OCI-LY1 (cell line): ENCODE results near the gene FUBP3.

ENCODE experiments used
- H2AFZ ChIP-seq: fragments of 200-600 bp; sonication (generic), shearing (Covaris generic); 2 replicates; pipeline ENCODE4 v1.6.0; 2014; ENCODE audit warnings: antibody characterized with exemption, mild to moderate bottlenecking, low read length
- H3F3A ChIP-seq: fragments of 200-600 bp; sonication (generic), shearing (Covaris generic); 2 replicates; pipeline ENCODE4 v1.6.0; 2014; ENCODE audit warnings: mild to moderate bottlenecking, antibody characterized with exemption, low read length, moderate library complexity; ENCODE audit not compliant: insufficient read depth
- H3K27ac ChIP-seq: fragments of 200-600 bp; sonication (generic); 2 replicates; pipeline ENCODE4 v1.5.1; 2014; ENCODE audit warnings: low read length, mixed run types, mild to moderate bottlenecking, low read depth; ENCODE audit not compliant: poor library complexity, severe bottlenecking
- H3K27me3 ChIP-seq: fragments of 200-600 bp; sonication (generic); 2 replicates; pipeline ENCODE4 v1.6.0; 2014; ENCODE audit warnings: antibody characterized with exemption, mild to moderate bottlenecking, low read length, moderate library complexity; ENCODE audit not compliant: insufficient read depth
- H3K36me3 ChIP-seq: fragments of 200-600 bp; sonication (generic); 2 replicates; pipeline ENCODE4 v1.6.1; 2014; ENCODE audit warnings: mild to moderate bottlenecking, antibody characterized with exemption, low read length, moderate library complexity, mixed read lengths; ENCODE audit not compliant: insufficient read depth
- H3K4me1 ChIP-seq: fragments of 200-600 bp; sonication (generic); 2 replicates; pipeline ENCODE4 v1.5.1; 2014; ENCODE audit warnings: mild to moderate bottlenecking, low read length, moderate library complexity; ENCODE audit not compliant: insufficient read depth, severe bottlenecking
- H3K4me2 ChIP-seq: fragments of 200-600 bp; sonication (generic), shearing (Covaris generic); 2 replicates; pipeline ENCODE4 v1.6.1; 2014; ENCODE audit warnings: low read length
- H3K4me3 ChIP-seq: fragments of 200-600 bp; sonication (generic); 2 replicates; pipeline ENCODE4 v1.5.1; 2014; ENCODE audit warnings: low read length, low read depth, mild to moderate bottlenecking, mixed read lengths; ENCODE audit not compliant: poor library complexity, severe bottlenecking
- H3K79me2 ChIP-seq: fragments of 200-600 bp; shearing (Covaris generic); 2 replicates; pipeline ENCODE4 v1.6.1; 2016; ENCODE audit warnings: mixed run types, low read length, mixed read lengths; ENCODE audit not compliant: insufficient read depth
- H3K9ac ChIP-seq: fragments of 200-600 bp; sonication (generic), shearing (Covaris generic); 2 replicates; pipeline ENCODE4 v1.6.1; 2014; ENCODE audit warnings: mild to moderate bottlenecking, low read length, mixed read lengths
- H3K9me2 ChIP-seq: fragments of 200-600 bp; sonication (generic), shearing (Covaris generic); 2 replicates; pipeline ENCODE4 v1.6.1; 2014; ENCODE audit warnings: low read depth, mild to moderate bottlenecking, low read length, mixed read lengths
- H3K9me3 ChIP-seq: fragments of 200-600 bp; shearing (Covaris generic); 2 replicates; pipeline ENCODE4 v1.6.1; 2014; ENCODE audit warnings: low read length, mixed read lengths
- H4K20me1 ChIP-seq: fragments of 200-600 bp; sonication (generic), shearing (Covaris generic); 2 replicates; pipeline ENCODE4 v1.6.0; 2016; ENCODE audit warnings: mild to moderate bottlenecking, low read length; ENCODE audit not compliant: insufficient read depth
- EZH2 ChIP-seq: fragments of 200-600 bp; sonication (generic), shearing (Covaris generic); IDR thresholded peaks from 2 replicates; pipeline ENCODE4 v1.8.0; 2017; ENCODE audit warnings: borderline replicate concordance, mixed run types, mild to moderate bottlenecking, antibody characterized with exemption, low read length, moderate library complexity, mixed read lengths
- TF ChIP-seq, protein P1 (sequence below): fragments of 200-600 bp; sonication (generic), shearing (Covaris generic); IDR thresholded peaks from 2 replicates; pipeline ENCODE4 v1.5.1; 2017; ENCODE audit warnings: mild to moderate bottlenecking, antibody characterized with exemption, low read length, moderate library complexity, mixed read lengths

FUBP3 gene

DNA sequence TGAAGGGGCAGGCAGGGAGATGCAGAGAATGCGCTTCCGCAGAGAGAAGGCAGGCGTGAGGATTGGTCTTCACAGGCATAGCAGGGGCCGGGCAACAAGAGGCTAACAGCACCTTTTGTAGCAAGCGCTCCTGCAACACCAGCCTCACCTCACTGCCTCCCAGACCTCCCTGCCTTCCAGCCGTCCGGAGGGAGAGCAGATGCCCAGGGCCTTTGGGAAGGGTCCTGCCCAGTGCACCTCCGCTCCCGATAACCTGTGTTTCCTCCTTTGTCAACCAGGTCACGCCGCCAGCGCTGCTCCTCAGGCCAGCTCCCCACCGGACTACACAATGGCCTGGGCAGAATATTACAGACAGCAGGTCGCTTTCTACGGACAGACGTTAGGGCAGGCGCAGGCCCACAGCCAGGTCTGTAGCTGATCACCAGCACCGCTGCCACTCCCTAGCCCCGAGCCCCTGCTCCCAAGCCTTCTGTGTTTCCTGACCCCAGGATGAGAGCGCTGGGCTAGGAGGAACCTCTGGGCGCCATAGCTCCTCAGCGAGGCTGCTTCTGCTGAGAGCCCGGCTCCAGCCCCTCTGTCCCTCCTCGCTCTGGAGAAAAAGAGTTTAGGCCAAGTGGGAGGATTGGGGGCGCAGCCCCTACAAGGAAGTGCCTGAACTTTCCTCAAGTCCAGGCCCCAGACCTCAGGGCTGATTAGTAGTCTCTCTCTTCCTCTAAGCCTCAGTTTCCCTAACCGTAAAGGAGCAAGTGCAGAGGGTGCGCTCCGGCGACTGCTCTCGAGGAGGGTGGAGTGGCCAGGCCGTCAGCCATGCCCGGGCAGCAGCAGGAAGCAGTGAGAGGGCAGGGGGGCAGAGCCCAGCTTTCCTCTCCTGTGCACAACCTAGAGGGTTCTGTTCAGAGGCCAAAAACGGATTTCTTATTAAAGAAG lies 56.6 kb downstream of the FUBP3 start:
- Histone ChIP-seq H3K9me3 (no peaks in the 10 kb centered on the region), H3K27me3 (no peaks in the 10 kb centered on the region), H3K4me3 (no peak overlapping the region), H3K27ac (no peak overlapping the region), H3K9ac (no peak overlapping the region), H2AFZ (no peak overlapping the region), H3K36me3 (peaks cover 39% of the 10 kb centered on the region), H3K9me2 (no peaks in the 10 kb centered on the region), H3F3A (no peaks in the 10 kb centered on the region), H4K20me1 (no peaks in the 10 kb centered on the region), H3K4me2 (no peak overlapping the region), H3K79me2 (no peaks in the 10 kb centered on the region), H3K4me1 (peaks cover 7% of the 10 kb centered on the region)
- no peak for TF ChIP-seq EZH2
- TF ChIP-seq, protein P1, sequence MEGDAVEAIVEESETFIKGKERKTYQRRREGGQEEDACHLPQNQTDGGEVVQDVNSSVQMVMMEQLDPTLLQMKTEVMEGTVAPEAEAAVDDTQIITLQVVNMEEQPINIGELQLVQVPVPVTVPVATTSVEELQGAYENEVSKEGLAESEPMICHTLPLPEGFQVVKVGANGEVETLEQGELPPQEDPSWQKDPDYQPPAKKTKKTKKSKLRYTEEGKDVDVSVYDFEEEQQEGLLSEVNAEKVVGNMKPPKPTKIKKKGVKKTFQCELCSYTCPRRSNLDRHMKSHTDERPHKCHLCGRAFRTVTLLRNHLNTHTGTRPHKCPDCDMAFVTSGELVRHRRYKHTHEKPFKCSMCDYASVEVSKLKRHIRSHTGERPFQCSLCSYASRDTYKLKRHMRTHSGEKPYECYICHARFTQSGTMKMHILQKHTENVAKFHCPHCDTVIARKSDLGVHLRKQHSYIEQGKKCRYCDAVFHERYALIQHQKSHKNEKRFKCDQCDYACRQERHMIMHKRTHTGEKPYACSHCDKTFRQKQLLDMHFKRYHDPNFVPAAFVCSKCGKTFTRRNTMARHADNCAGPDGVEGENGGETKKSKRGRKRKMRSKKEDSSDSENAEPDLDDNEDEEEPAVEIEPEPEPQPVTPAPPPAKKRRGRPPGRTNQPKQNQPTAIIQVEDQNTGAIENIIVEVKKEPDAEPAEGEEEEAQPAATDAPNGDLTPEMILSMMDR = no peak

DNA sequence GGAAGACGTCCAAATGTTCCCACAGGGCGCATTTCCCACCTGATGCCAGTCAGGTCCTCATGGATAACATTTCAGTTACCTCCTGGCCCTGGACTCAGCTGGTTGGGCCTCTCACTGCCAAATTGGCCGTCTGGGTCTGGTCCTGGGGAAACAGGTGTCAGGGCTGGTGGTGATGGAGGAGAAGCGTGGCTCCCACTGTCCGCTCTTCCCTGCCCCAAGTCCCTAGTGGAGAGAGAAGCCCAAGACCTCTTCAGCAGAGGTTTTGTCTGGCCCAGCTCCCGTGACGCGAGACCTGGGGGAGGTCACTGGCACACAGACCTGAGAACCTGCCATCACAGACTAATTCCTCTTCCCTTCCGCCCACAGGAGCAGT lies 57.3 kb downstream of the FUBP3 start:
- no peak overlapping the region for H2AFZ ChIP-seq
- H3K9me2 ChIP-seq = no peaks in the 10 kb centered on the region
- H3K9me3 ChIP-seq = no peaks in the 10 kb centered on the region
- no peaks in the 10 kb centered on the region for H3F3A ChIP-seq
- H3K4me2 ChIP-seq = no peak overlapping the region
- TF ChIP-seq EZH2 = no peak
- TF ChIP-seq, protein P1 = no peak
- peaks cover 10% of the 10 kb centered on the region for H3K4me1 ChIP-seq
- H4K20me1 ChIP-seq = no peaks in the 10 kb centered on the region
- H3K36me3 ChIP-seq = peaks cover 32% of the 10 kb centered on the region
- no peak overlapping the region for H3K9ac ChIP-seq
- H3K27ac ChIP-seq = no peak overlapping the region
- no peak overlapping the region for H3K4me3 ChIP-seq
- H3K79me2 ChIP-seq = no peaks in the 10 kb centered on the region
- no peaks in the 10 kb centered on the region for H3K27me3 ChIP-seq

DNA sequence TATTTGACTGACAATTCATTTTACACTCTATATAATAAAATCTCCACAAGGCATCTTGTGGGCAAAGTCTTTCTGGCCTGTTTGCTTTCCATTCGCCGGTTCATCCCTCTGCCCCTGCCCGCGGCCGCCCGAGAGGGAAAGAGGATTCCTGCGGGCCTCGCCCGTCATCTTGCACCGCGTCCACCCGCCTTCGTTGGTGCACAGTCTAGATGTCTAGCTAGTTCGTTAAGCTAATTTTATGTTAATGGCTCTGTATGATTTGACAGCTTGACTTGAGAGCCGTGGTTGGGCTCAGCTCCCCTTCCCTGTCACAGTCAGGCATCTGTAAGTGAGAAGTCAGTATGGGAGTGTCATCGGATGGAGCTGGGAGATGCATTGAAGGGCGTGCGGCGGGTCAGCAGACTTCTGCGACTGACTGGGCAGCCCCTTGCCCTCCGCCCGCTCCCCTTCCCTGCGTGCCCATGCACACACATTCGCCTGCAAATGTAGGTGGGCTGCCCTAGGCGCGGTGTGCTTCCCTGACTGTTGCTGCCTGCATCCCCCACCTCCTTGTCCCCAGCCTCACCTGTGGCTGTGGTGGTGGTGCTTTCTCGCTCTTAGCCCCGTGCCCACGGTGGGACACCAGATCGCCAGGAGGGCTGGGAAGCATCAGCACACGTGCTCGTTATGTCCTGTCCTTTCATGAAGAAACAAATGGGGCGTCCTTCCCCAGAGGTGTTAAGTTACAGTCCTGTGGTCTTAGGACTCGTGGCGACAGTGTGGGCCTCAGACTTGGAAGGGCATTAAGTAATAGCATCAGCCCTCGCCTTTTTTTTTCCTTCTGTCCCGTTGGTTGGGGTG lies 59.1 kb downstream of the FUBP3 start:
- no peaks in the 10 kb centered on the region for H3K9me3 ChIP-seq
- no peak overlapping the region for H3K27ac ChIP-seq
- no peaks in the 10 kb centered on the region for H3K27me3 ChIP-seq
- H3K9ac ChIP-seq = no peak overlapping the region
- H2AFZ ChIP-seq = no peak overlapping the region
- no peak overlapping the region for H3K4me3 ChIP-seq
- no peak overlapping the region for H3K4me2 ChIP-seq
- H3K4me1 ChIP-seq = peaks cover 10% of the 10 kb centered on the region
- H3F3A ChIP-seq = no peaks in the 10 kb centered on the region
- H3K79me2 ChIP-seq = no peaks in the 10 kb centered on the region
- no peaks in the 10 kb centered on the region for H4K20me1 ChIP-seq
- H3K36me3 ChIP-seq = peaks cover 23% of the 10 kb centered on the region; the same call in 1 of the 2 replicates
- no peak for TF ChIP-seq EZH2
- TF ChIP-seq, protein P1 = no peak
- H3K9me2 ChIP-seq = no peaks in the 10 kb centered on the region
